GM13976 (cell line): ENCODE measurements around the gene ATF5.
A peak's percentile ranks its signal among the peaks of the same experiment; 100 is the strongest.

Experiments used
- DNase-seq: peaks from one replicate; pipeline ENCODE4 v3.0.0; 2012; ENCODE audit warnings: low spot score
- CTCF ChIP-seq: IDR thresholded peaks from 2 replicates; pipeline ENCODE4 v1.5.1; 2012; ENCODE audit warnings: borderline replicate concordance, mild to moderate bottlenecking; ENCODE audit not compliant: insufficient read depth; ENCODE audit errors: extremely low read depth, missing control alignments, control extremely low read depth
- in situ Hi-C: fragments of 300-500 bp; cut with MboI; formaldehyde crosslinking; loops from one replicate; pipeline ENCODE4 v1.12.0; 2022; ENCODE audit warnings: low sequenced_read_pairs, mixed read lengths, inconsistent platforms; ENCODE audit not compliant: unreplicated experiment

ATF5 gene

GRCh38 chr19:49889038-49889686 is 39.8 kb upstream of the ATF5 start:
- no peak for DNase-seq
- in situ Hi-C loops = no loop called here
- no peak for TF ChIP-seq CTCF

- peak; percentile 92 for TF ChIP-seq CTCF
- in situ Hi-C loops = no loop called here
- peak; percentile 72 for DNase-seq
Observed at GRCh38 chr19:49889687-49890348, 39.2 kb upstream of the ATF5 start.

- in situ Hi-C loops = no loop called here
- no peak for TF ChIP-seq CTCF
- DNase-seq = peak; percentile 85
Observed at GRCh38 chr19:49890349-49891311, 38.4 kb upstream of the ATF5 start.

- in situ Hi-C loops = no loop called here
- no peak for TF ChIP-seq CTCF
Observed at GRCh38 chr19:49891393-49891792, 37.6 kb upstream of the ATF5 start.

GRCh38 chr19:49892716-49893115 is 36.3 kb upstream of the ATF5 start:
- no peak for DNase-seq
- TF ChIP-seq CTCF = no peak
- in situ Hi-C loops = no loop called here

More at GRCh38 chr19:49891393-49891792, 37.6 kb upstream of the ATF5 start:
- no peak for DNase-seq

GRCh38 chr19:49894011-49894664 is 34.9 kb upstream of the ATF5 start:
- no peak for DNase-seq
- no peak for TF ChIP-seq CTCF
- in situ Hi-C loops = no loop called here
